IPS-11a (cell line): ENCODE measurements around the gene TGFB2.

Source experiments
- H3K4me3 ChIP-seq: one replicate; pipeline ENCODE4 v1.5.1; 2013; ENCODE audit warnings: low read depth, low read length, control low read depth

The TGFB2 gene

DNA sequence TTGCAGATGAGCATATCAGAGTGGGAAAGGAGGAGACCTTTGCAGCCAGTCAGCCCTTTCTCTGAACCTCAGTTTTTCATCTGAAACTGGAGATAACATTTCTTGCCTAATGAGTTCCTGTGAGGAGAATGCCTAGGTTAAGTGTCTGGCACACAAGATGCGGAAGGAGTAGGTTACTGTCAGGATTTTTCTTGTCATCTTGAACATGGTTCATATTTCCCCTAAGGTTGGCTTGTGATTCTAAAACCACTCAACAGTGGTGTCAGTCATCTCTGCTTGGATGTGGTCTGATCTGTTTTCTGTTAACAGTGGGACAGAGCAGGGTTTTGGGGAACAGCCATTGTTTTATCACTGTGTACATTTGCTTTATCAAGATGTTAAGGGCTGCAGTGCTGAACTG, 70.6 kb downstream of the TGFB2 start:
- H3K4me3 ChIP-seq = no peak overlapping the region

DNA sequence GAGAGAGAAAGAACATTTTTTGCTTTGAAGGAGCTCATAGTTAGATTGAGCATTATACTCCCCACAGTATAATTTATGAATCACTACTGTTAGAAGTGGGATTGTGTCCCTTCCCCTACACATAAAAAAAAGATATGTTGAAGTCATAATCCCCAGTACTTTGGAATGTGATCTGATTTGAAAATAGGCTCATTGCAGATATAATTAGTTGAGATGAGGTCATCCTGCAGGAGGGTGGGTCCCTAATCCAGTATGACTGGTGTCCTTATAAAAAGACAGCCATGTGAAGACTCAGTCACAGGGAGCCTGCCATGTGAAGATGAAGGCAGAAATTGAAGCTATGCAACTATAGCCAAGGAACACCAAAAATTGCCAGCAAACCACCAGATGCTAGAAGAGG, 76.4 kb downstream of the TGFB2 start:
- no peak overlapping the region for H3K4me3 ChIP-seq

DNA sequence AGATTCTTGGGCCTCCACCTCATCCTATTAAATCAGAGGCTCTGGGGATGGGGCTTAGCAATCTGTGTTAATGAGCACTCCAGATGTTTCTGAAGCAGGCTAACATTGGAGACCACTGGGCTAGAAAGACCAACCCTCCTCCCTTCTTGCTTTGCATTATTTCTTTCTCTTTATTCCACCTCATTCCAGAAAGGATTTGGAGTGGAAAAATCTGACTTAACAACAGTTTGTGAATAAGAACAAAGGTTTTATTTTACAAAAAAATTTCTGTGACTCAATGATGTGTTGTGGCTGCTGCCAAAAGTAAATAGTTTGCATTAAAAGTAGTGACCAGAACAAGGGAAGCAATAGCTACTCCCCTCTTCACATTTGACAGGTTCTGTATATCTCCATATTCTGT, 79.4 kb downstream of the TGFB2 start:
- H3K4me3 ChIP-seq = no peak overlapping the region

DNA sequence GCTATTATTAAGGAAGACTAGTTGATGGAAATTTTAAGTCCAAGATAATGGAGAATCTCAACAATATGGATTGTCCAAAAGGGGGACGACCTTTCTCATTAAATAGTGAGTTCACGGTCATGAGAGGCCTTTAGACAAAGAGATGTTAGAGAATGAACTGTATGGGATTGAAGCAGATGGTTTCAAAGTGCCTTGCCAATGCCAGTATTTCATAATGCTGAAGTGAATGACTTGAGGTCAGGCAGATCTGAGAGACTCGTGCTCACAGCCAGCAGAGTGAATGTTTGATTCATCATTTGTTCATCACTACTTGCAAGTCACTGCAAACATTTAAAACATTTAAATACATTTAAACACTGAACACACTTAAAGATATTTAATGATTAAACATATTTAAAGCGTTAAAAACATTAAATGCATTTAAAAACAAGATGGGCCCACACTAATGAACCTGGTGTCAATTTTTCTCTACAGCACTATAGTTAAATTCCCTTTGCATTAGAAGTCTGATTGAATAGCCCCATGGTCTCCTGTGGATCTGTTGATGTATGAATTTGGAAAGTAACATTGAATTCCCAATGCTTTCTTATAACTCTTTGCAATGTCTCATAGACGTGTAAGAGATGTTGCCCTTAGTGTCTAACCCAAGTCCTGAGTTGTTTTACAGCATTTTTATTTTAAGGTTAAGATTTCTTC, 80.7 kb downstream of the TGFB2 start:
- H3K4me3 ChIP-seq = no peak overlapping the region

DNA sequence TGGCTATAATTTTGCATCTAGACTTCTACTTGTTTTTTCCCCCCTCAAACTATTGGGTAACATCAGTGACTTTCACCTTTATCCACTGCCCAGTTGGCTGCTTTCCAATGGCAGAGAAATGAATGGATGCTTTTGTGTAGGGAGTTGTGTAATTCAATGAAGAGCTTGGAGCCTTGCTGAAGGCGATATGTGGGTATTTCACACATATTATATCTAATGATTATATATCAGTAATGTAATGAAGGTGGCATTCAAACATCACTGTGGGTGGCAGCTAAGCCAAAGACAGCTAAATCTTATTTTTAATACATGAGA, 81.2 kb downstream of the TGFB2 start:
- no peak overlapping the region for H3K4me3 ChIP-seq

DNA sequence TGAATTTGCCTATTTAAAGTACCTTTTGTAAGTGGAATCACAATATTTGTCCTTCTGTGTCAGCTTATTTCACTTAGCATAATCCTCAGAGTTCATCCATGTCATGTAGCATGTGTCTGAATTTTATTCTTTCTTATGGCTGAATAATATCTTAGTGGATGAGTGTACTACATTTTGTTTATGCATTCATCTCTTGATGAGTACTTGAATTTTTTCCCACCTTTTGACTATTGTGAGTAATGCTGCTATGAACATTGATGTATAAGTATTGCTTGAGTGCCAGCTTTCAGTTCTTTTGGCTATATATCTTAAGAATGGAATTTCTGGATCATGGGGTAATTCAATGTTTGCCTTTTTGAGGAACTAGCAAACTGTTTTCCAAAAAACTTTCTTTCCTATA, 84.2 kb downstream of the TGFB2 start:
- no peak overlapping the region for H3K4me3 ChIP-seq

DNA sequence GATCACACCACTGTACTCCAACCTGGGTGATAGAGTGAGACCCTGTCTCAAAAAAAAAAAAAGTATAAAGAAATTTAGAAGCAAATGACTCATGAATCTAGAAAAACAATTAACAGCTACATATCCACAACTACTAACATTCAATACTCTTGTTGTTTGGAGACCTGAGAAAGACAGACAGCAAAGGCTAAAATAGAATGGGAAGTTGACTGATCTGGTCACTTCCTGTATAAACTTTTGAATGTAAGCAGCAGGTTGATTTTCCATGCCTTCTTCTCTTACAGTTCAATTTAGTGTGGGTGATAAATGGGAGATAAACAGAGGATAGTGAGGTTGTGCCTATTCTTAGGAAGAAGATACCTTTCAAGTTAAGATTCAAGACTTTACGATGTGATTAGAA, 85.2 kb downstream of the TGFB2 start:
- H3K4me3 ChIP-seq = no peak overlapping the region

DNA sequence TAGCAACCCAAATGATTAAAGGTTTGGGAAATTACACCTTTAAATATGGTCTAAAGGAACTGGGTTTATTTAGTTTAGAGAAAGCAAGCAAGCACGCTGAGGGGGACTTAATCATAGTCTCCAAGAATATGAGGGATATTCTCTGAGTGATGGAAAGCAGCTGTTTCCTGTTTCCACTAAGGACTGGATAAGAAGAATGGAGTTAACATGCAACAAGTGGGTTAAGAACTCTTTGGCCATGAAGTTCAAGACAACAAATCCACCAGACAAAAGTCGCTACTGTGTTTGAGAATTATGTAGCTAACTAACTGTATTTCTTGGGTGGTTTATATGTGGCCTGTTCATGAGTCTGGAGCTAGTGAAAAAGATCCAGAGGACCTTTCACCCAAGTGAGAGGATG, 85.7 kb downstream of the TGFB2 start:
- no peak overlapping the region for H3K4me3 ChIP-seq

DNA sequence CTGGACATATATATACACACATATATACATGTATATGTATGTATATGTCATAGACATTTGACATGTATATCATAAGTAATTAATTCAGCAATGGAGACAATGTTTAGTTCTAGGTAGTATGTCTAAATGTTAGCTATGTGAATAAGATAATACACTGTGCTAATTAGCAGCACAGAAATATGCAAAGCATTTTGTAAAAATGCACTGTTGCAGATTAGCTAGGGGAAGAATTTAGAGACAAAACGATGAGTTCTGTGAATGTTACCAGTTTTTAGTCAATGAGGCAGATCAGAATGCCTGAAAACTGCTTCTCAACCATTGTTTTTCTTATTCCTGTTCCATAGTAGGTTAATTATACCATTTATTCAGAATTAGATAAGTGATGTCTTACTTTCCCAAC, 86.3 kb downstream of the TGFB2 start:
- H3K4me3 ChIP-seq = no peak overlapping the region

DNA sequence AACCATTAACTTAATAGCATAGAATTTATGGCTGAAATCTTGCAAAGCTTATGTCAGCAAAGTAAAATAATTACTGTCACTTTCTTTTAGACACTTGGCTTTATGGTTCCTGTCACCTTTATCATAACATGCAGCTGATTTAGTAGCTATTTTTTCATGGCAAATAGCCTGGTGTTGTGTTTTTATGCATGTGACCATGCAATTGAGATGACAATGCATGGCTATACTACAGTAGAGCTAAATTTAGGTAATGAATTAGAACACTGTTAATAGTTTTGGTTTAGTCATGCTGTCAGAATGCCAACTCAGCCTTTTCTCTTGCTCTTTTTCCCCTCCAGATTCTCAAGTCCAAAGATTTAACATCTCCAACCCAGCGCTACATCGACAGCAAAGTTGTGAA, 88.6 kb downstream of the TGFB2 start:
- H3K4me3 ChIP-seq = no peak overlapping the region

DNA sequence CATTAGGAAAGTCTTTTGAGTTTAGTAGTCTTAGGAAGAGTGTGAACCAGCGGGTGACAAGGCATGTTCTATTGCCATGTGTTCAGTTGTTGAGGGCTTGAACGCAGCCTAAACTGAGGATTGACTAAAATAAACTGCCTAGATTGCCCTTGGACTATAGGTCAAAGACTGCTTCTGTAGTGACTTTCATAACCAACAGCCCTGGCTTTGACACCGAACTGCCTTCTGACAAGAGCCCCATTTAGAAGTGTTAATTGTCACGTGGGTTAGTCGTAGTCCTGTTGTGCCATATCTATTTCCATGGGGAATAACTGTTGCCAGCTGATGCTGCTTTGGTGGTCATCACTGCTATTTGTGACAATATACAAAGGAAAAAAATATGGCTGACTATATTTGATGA, 90.4 kb downstream of the TGFB2 start:
- H3K4me3 ChIP-seq = no peak overlapping the region

DNA sequence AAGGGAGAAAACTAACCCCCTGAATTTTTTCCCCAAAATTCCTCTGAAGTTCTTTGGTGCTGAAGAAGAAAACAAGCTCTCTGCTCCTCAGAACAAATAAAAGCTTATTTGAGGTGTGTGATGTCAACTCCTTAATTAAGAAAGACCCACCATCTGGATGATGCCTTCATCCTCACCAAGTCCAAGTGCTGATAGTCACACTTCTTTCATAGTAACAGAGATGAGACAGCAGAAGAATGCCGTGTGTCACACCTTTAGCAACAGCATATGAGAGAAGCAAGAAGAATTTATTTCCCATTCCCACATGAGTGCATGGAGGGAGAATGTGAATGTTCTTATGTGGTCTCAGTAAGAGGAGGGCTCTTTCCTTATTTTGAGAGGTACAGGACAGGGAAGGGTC, 91.2 kb downstream of the TGFB2 start:
- no peak overlapping the region for H3K4me3 ChIP-seq

DNA sequence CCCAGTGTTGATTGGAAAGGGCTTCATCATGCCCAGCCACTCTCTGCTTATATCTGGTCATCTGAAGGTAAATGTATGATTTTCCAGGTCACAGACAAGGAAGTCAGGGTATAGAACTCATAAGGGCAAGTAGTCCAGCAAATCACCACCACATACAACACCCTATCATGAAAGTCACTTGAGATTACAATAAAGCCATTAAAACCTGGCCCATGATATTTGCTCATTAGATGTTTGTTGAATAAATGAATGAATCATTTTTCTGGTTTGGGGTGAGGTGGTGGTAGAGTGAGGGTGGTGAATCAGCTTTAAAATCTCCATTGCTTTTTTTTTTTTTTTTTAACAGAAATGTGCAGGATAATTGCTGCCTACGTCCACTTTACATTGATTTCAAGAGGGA, 91.9 kb downstream of the TGFB2 start:
- no peak overlapping the region for H3K4me3 ChIP-seq

DNA sequence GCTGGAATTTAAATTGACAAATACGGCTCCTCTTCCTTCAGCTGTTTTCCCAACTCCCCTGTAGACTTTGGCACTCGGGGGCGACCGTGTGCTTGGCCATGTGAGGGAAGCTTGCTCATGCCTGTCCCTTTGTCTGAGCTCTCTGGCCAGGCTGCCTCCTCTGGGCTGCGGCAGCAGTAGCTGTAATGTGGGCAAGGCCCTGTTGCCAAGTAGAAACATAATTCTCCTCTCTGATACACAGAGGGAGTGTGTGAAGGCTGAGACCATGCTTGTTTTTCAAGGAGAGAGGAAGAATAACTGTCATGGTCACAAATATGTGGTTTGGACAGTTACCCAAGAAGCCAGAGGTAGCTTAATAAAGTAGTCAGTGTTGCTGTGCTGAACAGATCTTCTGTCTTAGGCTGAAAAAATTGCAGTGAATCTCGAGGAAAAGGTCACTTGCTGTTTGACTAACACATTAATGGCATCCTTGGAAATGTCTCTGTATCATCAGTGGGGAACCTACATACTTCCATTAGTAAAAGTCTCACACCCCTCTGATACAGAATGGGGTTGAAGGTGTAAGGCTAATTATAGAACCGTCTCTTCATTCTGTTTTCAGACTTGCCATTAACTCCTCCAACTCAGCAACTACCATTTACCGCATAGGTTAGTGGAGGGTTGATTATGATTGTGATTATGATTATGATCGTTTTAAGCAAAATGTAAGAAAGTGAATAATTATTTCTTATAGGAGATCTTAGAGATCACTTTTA, 94.6 kb downstream of the TGFB2 start:
- H3K4me3 ChIP-seq = no peak overlapping the region

DNA sequence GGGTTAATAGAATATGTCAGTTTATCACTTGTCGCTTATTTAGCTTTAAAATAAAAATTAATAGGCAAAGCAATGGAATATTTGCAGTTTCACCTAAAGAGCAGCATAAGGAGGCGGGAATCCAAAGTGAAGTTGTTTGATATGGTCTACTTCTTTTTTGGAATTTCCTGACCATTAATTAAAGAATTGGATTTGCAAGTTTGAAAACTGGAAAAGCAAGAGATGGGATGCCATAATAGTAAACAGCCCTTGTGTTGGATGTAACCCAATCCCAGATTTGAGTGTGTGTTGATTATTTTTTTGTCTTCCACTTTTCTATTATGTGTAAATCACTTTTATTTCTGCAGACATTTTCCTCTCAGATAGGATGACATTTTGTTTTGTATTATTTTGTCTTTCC, 98.1 kb downstream of the TGFB2 start:
- no peak overlapping the region for H3K4me3 ChIP-seq

DNA sequence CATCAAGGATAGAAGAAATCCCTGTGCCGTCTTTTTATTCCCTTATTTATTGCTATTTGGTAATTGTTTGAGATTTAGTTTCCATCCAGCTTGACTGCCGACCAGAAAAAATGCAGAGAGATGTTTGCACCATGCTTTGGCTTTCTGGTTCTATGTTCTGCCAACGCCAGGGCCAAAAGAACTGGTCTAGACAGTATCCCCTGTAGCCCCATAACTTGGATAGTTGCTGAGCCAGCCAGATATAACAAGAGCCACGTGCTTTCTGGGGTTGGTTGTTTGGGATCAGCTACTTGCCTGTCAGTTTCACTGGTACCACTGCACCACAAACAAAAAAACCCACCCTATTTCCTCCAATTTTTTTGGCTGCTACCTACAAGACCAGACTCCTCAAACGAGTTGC, 99.0 kb downstream of the TGFB2 start:
- no peak overlapping the region for H3K4me3 ChIP-seq

DNA sequence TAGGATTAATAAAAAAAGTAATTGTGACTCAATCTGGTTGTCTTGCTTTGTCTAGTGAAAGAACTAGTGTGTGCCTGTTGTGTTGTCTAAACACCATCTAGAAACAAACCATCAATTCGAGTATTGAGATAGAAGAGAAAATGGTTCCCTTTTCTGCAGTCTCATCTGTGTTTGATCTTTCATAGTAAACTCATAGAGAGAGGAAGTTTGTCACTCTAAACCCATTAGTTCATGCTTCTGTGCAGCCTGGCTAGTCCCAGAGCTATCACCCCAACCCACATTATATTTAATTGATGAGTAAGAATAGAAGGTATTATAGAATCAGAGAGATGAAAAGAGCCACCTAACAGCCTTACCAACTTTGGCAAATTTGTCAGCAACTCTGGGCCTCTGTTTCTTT, 99.5 kb downstream of the TGFB2 start:
- no peak overlapping the region for H3K4me3 ChIP-seq

DNA sequence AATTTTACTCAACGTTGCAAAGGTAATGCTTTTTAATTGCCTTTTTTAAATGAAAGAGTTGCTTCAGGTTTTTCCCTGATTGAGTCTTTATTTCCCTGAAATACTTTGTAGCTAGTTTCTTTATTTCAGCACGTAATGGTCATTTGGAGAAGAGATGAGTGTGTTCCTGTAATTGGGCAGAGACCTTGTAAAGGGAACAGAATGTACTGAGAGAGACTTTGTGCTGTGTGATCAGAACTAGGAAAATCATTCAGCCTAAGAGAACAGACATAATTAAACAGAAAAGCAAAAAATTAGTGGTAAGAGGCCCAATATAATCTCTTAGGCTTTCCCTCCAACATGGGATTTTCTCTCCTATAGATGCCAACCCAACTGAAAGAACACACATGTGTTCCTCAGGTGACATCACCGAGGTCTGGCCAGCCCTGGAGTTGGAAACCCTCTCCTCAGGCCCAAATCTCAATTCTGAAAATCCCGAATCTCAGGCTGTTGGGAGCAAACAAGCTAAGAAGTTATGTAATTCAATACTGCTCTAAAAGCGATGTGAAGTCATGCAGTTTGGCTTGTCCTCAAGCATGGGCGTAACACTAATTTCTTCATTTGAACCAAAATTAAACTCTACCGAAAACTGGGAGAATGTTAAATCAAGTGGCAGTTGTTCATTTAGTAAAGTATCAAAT, 102.0 kb downstream of the TGFB2 start:
- H3K4me3 ChIP-seq = no peak overlapping the region

DNA sequence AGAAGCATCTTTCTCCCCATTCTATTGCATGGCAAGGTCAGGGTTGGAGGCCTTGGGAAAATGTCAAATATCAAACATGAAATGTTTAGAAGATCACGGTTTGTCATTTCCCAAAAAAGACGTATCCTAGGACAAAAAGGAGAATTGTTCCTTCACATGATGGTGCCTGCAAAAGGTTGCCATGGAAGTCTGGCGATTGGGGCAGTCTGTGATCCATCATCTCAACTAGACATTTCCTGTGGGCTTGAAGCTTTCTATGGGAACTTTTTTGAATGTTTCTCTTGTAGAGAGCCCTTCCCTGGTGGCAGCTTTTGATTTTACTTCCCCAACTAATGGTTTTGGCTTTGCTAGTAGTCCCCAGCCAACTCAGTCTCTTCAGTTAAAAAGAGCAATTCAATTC, 106.3 kb downstream of the TGFB2 start:
- H3K4me3 ChIP-seq = no peak overlapping the region

DNA sequence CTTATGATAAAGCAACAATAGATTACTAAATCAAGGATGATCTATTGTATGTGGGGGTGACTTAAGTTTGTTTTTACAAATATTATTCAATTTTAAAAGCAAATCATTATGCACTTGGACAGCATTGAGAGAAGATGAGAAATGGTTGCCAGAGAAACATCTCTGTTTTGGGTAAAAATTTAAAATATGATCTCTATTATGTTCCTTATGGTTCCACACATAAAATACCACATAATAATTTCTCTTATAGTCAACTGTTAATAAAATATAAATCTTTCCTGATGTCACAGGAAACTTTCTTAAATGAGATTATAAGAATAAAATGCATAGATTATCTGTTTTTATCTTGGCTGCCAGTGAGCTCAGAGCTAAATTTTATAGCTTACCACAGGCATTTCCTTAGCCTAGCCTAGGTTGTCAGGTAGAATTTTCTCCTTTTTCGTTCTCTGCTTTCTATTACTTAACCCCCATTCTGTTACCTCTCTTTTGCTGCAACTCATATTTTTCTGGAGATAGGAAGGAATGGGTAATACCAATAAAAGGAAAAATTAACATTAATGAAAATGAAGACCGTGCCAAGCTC, 109.7 kb downstream of the TGFB2 start:
- H3K4me3 ChIP-seq = no peak overlapping the region

DNA sequence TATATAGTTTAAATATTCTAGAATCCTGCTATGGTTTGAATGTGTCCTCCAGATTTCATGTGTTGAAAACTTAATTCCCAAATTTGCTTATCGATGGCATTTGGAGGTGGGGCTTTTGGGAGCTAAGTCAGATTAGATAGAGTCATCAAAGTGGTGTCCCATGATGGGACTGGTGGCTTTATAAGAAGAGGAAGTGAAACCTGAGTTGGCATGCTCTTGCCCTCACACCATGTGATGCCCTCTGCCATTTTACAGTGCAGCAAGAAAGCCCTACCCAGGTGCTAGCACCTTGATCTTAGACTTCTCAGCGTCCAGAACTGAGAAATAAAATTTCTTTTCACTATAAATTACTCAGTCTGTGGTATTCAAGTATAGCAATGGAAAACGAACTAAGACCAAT, 111.3 kb downstream of the TGFB2 start:
- no peak overlapping the region for H3K4me3 ChIP-seq

DNA sequence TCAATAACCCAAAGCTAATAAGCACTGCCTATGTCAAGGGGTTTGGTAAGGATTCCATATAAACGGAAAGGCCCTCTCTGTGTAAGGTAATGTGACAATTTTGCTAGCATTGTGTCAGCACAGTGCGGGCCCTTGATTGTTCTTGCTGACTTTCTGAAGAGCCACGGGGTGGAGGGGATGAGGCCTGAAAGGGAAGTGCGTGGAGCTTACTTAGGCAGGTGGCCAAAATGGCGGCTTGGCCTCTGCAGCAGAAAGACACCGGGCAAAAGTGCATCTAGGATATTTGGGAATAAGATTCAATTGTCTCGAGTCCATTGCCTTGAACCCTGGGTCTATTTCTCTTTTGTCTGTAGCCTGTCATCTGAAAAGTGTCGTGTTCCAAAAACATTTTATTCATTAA, 114.3 kb downstream of the TGFB2 start:
- H3K4me3 ChIP-seq = no peak overlapping the region
